H9 (cell line): Measurements from ENCODE around the gene AFDN. TPM values are rescaled to one million over a fixed set of nuclear protein-coding genes. Genes with fewer than 3 reads are reported as not detected.

Experiments
- DNase-seq: peaks from one replicate; pipeline ENCODE4 v3.0.0-alpha.2; 2017
- H2AFZ ChIP-seq: one replicate; pipeline ENCODE4 v1.6.1; 2013; ENCODE audit warnings: mild to moderate bottlenecking, low read length, control low read depth, moderate library complexity
- H2AK5ac ChIP-seq: 2 replicates; pipeline ENCODE4 v1.6.1; 2013; ENCODE audit warnings: low read length, control low read depth, mixed read lengths; ENCODE audit not compliant: insufficient read length
- H2BK120ac ChIP-seq: one replicate; pipeline ENCODE4 v1.6.1; 2013; ENCODE audit warnings: low read depth, mild to moderate bottlenecking, low read length, control low read depth, inconsistent platforms; ENCODE audit not compliant: poor library complexity, severe bottlenecking
- H2BK12ac ChIP-seq: 2 replicates; pipeline ENCODE4 v1.6.1; 2013; ENCODE audit warnings: low read length, control low read depth, mixed read lengths, low read depth; ENCODE audit not compliant: insufficient read length
- H2BK15ac ChIP-seq: 2 replicates; pipeline ENCODE4 v1.6.1; 2013; ENCODE audit warnings: low read depth, low read length, control low read depth
- H2BK20ac ChIP-seq: one replicate; pipeline ENCODE4 v1.6.1; 2013; ENCODE audit warnings: low read depth, mild to moderate bottlenecking, low read length, control low read depth, inconsistent platforms; ENCODE audit not compliant: poor library complexity, severe bottlenecking
- H2BK5ac ChIP-seq: 2 replicates; pipeline ENCODE4 v1.6.1; 2013; ENCODE audit warnings: low read length, control low read depth, mixed read lengths; ENCODE audit not compliant: insufficient read length
- H3K14ac ChIP-seq: 2 replicates; pipeline ENCODE4 v1.6.1; 2013; ENCODE audit warnings: low read length, control low read depth; ENCODE audit not compliant: insufficient read depth
- H3K18ac ChIP-seq: 2 replicates; pipeline ENCODE4 v1.6.1; 2013; ENCODE audit warnings: low read depth, mild to moderate bottlenecking, mixed read lengths, low read length, control low read depth; ENCODE audit not compliant: insufficient read length
- H3K23ac ChIP-seq: 2 replicates; pipeline ENCODE4 v1.6.1; 2013; ENCODE audit warnings: low read length, control low read depth, mixed read lengths, low read depth; ENCODE audit not compliant: insufficient read length
- H3K23me2 ChIP-seq: 2 replicates; pipeline ENCODE4 v1.6.1; 2013; ENCODE audit warnings: low read depth, mild to moderate bottlenecking, mixed read lengths, low read length, control low read depth; ENCODE audit not compliant: insufficient read length, poor library complexity, severe bottlenecking
- H3K27ac ChIP-seq: 2 replicates; pipeline ENCODE4 v1.5.1; 2013; ENCODE audit warnings: low read length, control low read depth, mixed read lengths, low read depth; ENCODE audit not compliant: insufficient read length
- H3K27me3 ChIP-seq: 2 replicates; pipeline ENCODE4 v1.6.1; 2013; ENCODE audit warnings: low read length, control low read depth, inconsistent platforms; ENCODE audit not compliant: insufficient read depth
- H3K4ac ChIP-seq: 2 replicates; pipeline ENCODE4 v1.6.1; 2013; ENCODE audit warnings: low read depth, mild to moderate bottlenecking, control low read depth, inconsistent platforms, low read length, moderate library complexity
- H3K4me1 ChIP-seq: 2 replicates; pipeline ENCODE4 v1.6.1; 2013; ENCODE audit warnings: low read length, control low read depth, inconsistent platforms; ENCODE audit not compliant: insufficient read depth
- H3K4me2 ChIP-seq: 2 replicates; pipeline ENCODE4 v1.6.1; 2013; ENCODE audit warnings: low read length, control low read depth, mixed read lengths; ENCODE audit not compliant: insufficient read length, insufficient read depth
- H3K56ac ChIP-seq: 2 replicates; pipeline ENCODE4 v1.6.1; 2013; ENCODE audit warnings: low read depth, mild to moderate bottlenecking, mixed read lengths, low read length, control low read depth; ENCODE audit not compliant: insufficient read length
- H3K79me1 ChIP-seq: 2 replicates; pipeline ENCODE4 v1.6.1; 2013; ENCODE audit warnings: low read depth, mild to moderate bottlenecking, moderate library complexity, low read length, control low read depth, inconsistent platforms; ENCODE audit not compliant: insufficient read depth, poor library complexity, severe bottlenecking
- H3K79me2 ChIP-seq: 2 replicates; pipeline ENCODE4 v1.6.1; 2013; ENCODE audit warnings: low read length, control low read depth, inconsistent platforms; ENCODE audit not compliant: insufficient read depth
- H3K9ac ChIP-seq: 2 replicates; pipeline ENCODE4 v1.6.1; 2013; ENCODE audit warnings: low read length, control low read depth, mixed read lengths; ENCODE audit not compliant: insufficient read length; ENCODE audit errors: extremely low read depth
- H3K9me3 ChIP-seq: one replicate; pipeline ENCODE4 v1.6.1; 2013; ENCODE audit warnings: low read depth, low read length, inconsistent platforms; ENCODE audit not compliant: control insufficient read depth
- H3T11ph ChIP-seq: one replicate; pipeline ENCODE4 v1.6.1; 2013; ENCODE audit warnings: mild to moderate bottlenecking, low read length, control low read depth, inconsistent platforms
- H4K20me1 ChIP-seq: one replicate; pipeline ENCODE4 v1.6.1; 2013; ENCODE audit not compliant: control insufficient read depth, insufficient read length, insufficient read depth
- H4K5ac ChIP-seq: 2 replicates; pipeline ENCODE4 v1.6.1; 2013; ENCODE audit warnings: low read depth, mild to moderate bottlenecking, mixed read lengths, low read length, control low read depth; ENCODE audit not compliant: insufficient read length
- H4K8ac ChIP-seq: replicated peaks from 2 replicates; pipeline ENCODE4 v1.6.1; 2013; ENCODE audit warnings: low read length, control low read depth, mixed read lengths, low read depth; ENCODE audit not compliant: insufficient read length
- H4K91ac ChIP-seq: 2 replicates; pipeline ENCODE4 v1.6.1; 2013; ENCODE audit warnings: low read depth, mild to moderate bottlenecking, moderate library complexity, mixed read lengths, low read length, control low read depth; ENCODE audit not compliant: insufficient read length
- H3K27ac Mint-ChIP-seq, 3 experiments: 2 replicates in 2 of 3; 3 replicates in 1 of 3; pipeline ENCODE4 v1.8.0; 2020 to 2021; ENCODE audit warnings: mixed read lengths in 3 of 3, mild to moderate bottlenecking in 1 of 3, moderate library complexity in 1 of 3
- H3K27me3 Mint-ChIP-seq: 2 replicates; pipeline ENCODE4 v1.8.0; 2021; ENCODE audit warnings: low read depth, mild to moderate bottlenecking, moderate library complexity, mixed read lengths
- H3K36me3 Mint-ChIP-seq, 3 experiments: 2 replicates in 2 of 3; 3 replicates in 1 of 3; pipeline ENCODE4 v1.8.0; 2020 to 2021; ENCODE audit warnings: low read depth in 3 of 3, mixed read lengths in 3 of 3; ENCODE audit not compliant: insufficient read depth in 1 of 3
- H3K4me1 Mint-ChIP-seq, 2 experiments: 2 replicates each; pipeline ENCODE4 v1.8.0; 2020; ENCODE audit warnings: mixed read lengths in 2 of 2
- H3K4me3 Mint-ChIP-seq, 2 experiments: 2 replicates in 1 of 2; 3 replicates in 1 of 2; pipeline ENCODE4 v1.8.0; 2020 to 2021; ENCODE audit warnings: mild to moderate bottlenecking in 2 of 2, mixed read lengths in 2 of 2, moderate library complexity in 1 of 2
- H3K9me3 Mint-ChIP-seq, 2 experiments: 2 replicates in 1 of 2; 3 replicates in 1 of 2; pipeline ENCODE4 v1.8.0; 2020; ENCODE audit warnings: mild to moderate bottlenecking in 2 of 2, mixed read lengths in 2 of 2, moderate library complexity in 1 of 2
- WGBS: extraction: QIAGEN DNeasy Blood & Tissue Kit; methylation state at CpG from one replicate; pipeline ENCODE4 v1.1.7; 2013; ENCODE audit warnings: missing lambda C conversion rate, low lambda C conversion rate, mixed read lengths; ENCODE audit not compliant: insufficient read length; ENCODE audit errors: extremely low coverage; 5-methylcytosine and 5-hydroxymethylcytosine counted together
- total RNA-seq: library from RNA; stranded (reverse); gene quantifications from 2 replicates; pipeline ENCODE4 v1.2.1, GENCODE V29; 2021
- TF ChIP-seq, protein P1 (sequence below): fragments of 200-600 bp; sonication (generic); conservative IDR thresholded peaks from 3 replicates; pipeline ENCODE4 v1.8.0; 2021; ENCODE audit warnings: antibody characterized with exemption, mild to moderate bottlenecking

The AFDN gene
- total RNA-seq, 1 experiment from 2014 or later: 157 TPM

GRCh38 chr6:167968091-167968490, 141.4 kb downstream of the AFDN start:
- no peak overlapping the region for H4K5ac ChIP-seq
- no peak overlapping the region for H4K8ac ChIP-seq
- no peaks in the 10 kb centered on the region for H3K27me3 ChIP-seq
- H2BK5ac ChIP-seq: no peak overlapping the region
- H3K4me1 Mint-ChIP-seq: peaks cover 13% of the 10 kb centered on the region in 2 experiments
- H2BK12ac ChIP-seq: no peak overlapping the region
- H3K4me1 ChIP-seq: no peaks in the 10 kb centered on the region; the same call in 1 of the 2 replicates
- no peaks in the 10 kb centered on the region for H3K79me2 ChIP-seq
- H3K9ac ChIP-seq: no peak overlapping the region
- no peak overlapping the region for H3K4me3 Mint-ChIP-seq
- H2AFZ ChIP-seq: no peak overlapping the region
- H3K9me3 Mint-ChIP-seq: no peaks in the 10 kb centered on the region
- H3K27ac ChIP-seq: no peak overlapping the region
- no peak overlapping the region for H3K27ac Mint-ChIP-seq
- no peak overlapping the region for H2BK15ac ChIP-seq
- H3K23me2 ChIP-seq: no peaks in the 10 kb centered on the region
- no peaks in the 10 kb centered on the region for H3K79me1 ChIP-seq
- H3T11ph ChIP-seq: no peak overlapping the region
- H4K91ac ChIP-seq: no peak overlapping the region
- no peak overlapping the region for H2AK5ac ChIP-seq
- no peaks in the 10 kb centered on the region for H3K9me3 ChIP-seq
- H3K27me3 Mint-ChIP-seq: no peaks in the 10 kb centered on the region
- H3K23ac ChIP-seq: no peak overlapping the region
- peak; percentile 69 for DNase-seq
- no peak overlapping the region for H3K4me2 ChIP-seq
- no peak overlapping the region for H3K56ac ChIP-seq
- H3K4ac ChIP-seq: no peak overlapping the region
- H3K14ac ChIP-seq: no peak overlapping the region
- H3K18ac ChIP-seq: no peak overlapping the region
- H3K36me3 Mint-ChIP-seq: peaks cover 32 to 73% (median 63%) of the 10 kb centered on the region in 3 experiments; a peak in 6 of 7 replicates
- no CpG with 5 or more reads among the region's 6 CpGs for WGBS
- TF ChIP-seq, protein P1, sequence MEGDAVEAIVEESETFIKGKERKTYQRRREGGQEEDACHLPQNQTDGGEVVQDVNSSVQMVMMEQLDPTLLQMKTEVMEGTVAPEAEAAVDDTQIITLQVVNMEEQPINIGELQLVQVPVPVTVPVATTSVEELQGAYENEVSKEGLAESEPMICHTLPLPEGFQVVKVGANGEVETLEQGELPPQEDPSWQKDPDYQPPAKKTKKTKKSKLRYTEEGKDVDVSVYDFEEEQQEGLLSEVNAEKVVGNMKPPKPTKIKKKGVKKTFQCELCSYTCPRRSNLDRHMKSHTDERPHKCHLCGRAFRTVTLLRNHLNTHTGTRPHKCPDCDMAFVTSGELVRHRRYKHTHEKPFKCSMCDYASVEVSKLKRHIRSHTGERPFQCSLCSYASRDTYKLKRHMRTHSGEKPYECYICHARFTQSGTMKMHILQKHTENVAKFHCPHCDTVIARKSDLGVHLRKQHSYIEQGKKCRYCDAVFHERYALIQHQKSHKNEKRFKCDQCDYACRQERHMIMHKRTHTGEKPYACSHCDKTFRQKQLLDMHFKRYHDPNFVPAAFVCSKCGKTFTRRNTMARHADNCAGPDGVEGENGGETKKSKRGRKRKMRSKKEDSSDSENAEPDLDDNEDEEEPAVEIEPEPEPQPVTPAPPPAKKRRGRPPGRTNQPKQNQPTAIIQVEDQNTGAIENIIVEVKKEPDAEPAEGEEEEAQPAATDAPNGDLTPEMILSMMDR: peak; percentile 93
- no peaks in the 10 kb centered on the region for H4K20me1 ChIP-seq
- no peak overlapping the region for H2BK20ac ChIP-seq
- no peak overlapping the region for H2BK120ac ChIP-seq
